IMR-90 (cell line): Measurements from ENCODE around the gene SYTL3. TPM values are rescaled to one million over a fixed set of nuclear protein-coding genes. Genes with fewer than 3 reads are reported as not detected.

Source experiments
- ATAC-seq: fragments of 200-7000 bp; cut with Tn5 transposase; 2 replicates; pipeline ENCODE4 v1.9.1; 2020; ENCODE audit warnings: low read depth, mild to moderate bottlenecking, moderate library complexity
- BruUV-seq: library from RNA; stranded (reverse); fragments of 400-500 nt; replicated peaks from 2 replicates; lab custom pipeline; 2021; lab: Mats Ljungman, UMichigan
- CTCF ChIA-PET: fragments of 300-600 bp; formaldehyde crosslinking; extraction: SDS; loops from one replicate; lab custom pipeline; 2021; ENCODE audit warnings: antibody characterized with exemption; lab: Yijun Ruan, JAX
- POLR2A ChIA-PET: fragments of 300-600 bp; sonication (Branson Sonifier 250); formaldehyde crosslinking; loops from one replicate; lab custom pipeline; 2022; ENCODE audit warnings: antibody characterized with exemption; ENCODE audit not compliant: unreplicated experiment; lab: Charles Lee
- DNase-seq: peaks from one replicate; pipeline ENCODE4 v3.0.0; 2013
- H2AFZ ChIP-seq: replicated peaks from 2 replicates; pipeline ENCODE3; 2013; ENCODE audit warnings: low read length, mild to moderate bottlenecking; ENCODE audit not compliant: poor library complexity
- H2AK5ac ChIP-seq: 2 replicates; pipeline ENCODE4 v1.6.1; 2013; ENCODE audit warnings: low read depth, low read length, inconsistent platforms
- H2AK9ac ChIP-seq: replicated peaks from 2 replicates; pipeline ENCODE3; 2013; ENCODE audit warnings: mild to moderate bottlenecking, low read depth, low read length, moderate library complexity; ENCODE audit not compliant: poor library complexity
- H2BK120ac ChIP-seq: 2 replicates; pipeline ENCODE4 v1.6.1; 2013; ENCODE audit warnings: low read depth, low read length, inconsistent platforms
- H2BK15ac ChIP-seq: 3 replicates; pipeline ENCODE4 v1.6.1; 2013; ENCODE audit warnings: low read depth, low read length, inconsistent platforms
- H2BK20ac ChIP-seq: 2 replicates; pipeline ENCODE4 v1.6.1; 2013; ENCODE audit warnings: low read depth, mild to moderate bottlenecking, inconsistent platforms, low read length, moderate library complexity
- H2BK5ac ChIP-seq: 2 replicates; pipeline ENCODE4 v1.6.1; 2013; ENCODE audit warnings: mild to moderate bottlenecking, low read depth, low read length, inconsistent platforms; ENCODE audit not compliant: poor library complexity, severe bottlenecking
- H3K14ac ChIP-seq: replicated peaks from 2 replicates; pipeline ENCODE4 v1.6.1; 2013; ENCODE audit warnings: low read depth, low read length, inconsistent platforms
- H3K18ac ChIP-seq: 2 replicates; pipeline ENCODE4 v1.6.1; 2013; ENCODE audit warnings: low read depth, low read length, control low read depth
- H3K23ac ChIP-seq: 2 replicates; pipeline ENCODE4 v1.6.1; 2013; ENCODE audit warnings: low read depth, low read length, inconsistent platforms
- H3K27ac ChIP-seq: 2 replicates; pipeline ENCODE4 v1.5.1; 2013; ENCODE audit warnings: mild to moderate bottlenecking, control low read depth, low read length; ENCODE audit not compliant: insufficient read depth
- H3K27me3 ChIP-seq: 2 replicates; pipeline ENCODE4 v1.6.1; 2013; ENCODE audit warnings: low read length; ENCODE audit not compliant: control insufficient read depth, insufficient read depth
- H3K36me3 ChIP-seq: 2 replicates; pipeline ENCODE4 v1.6.1; 2013; ENCODE audit warnings: low read length, mixed read lengths; ENCODE audit not compliant: control insufficient read depth, insufficient read depth
- H3K4ac ChIP-seq: 2 replicates; pipeline ENCODE4 v1.6.1; 2013; ENCODE audit warnings: low read depth, low read length, inconsistent platforms
- H3K4me1 ChIP-seq: 2 replicates; pipeline ENCODE4 v1.6.1; 2013; ENCODE audit warnings: low read length, mixed read lengths; ENCODE audit not compliant: control insufficient read depth, insufficient read depth
- H3K4me2 ChIP-seq: 2 replicates; pipeline ENCODE4 v1.6.1; 2013; ENCODE audit warnings: low read depth, mild to moderate bottlenecking, control low read depth, low read length, moderate library complexity
- H3K4me3 ChIP-seq: 2 replicates; pipeline ENCODE4 v1.5.1; 2013; ENCODE audit warnings: low read depth, mild to moderate bottlenecking, control low read depth, low read length, moderate library complexity; ENCODE audit not compliant: insufficient read depth
- H3K56ac ChIP-seq: 2 replicates; pipeline ENCODE4 v1.6.1; 2013; ENCODE audit warnings: low read length, inconsistent platforms; ENCODE audit not compliant: insufficient read depth; ENCODE audit errors: extremely low read depth
- H3K79me1 ChIP-seq, 2 experiments: 2 replicates each; pipeline ENCODE4 v1.6.1; 2013; ENCODE audit warnings: low read length in 2 of 2, inconsistent platforms in 1 of 2, low read depth in 1 of 2
- H3K9ac ChIP-seq: 2 replicates; pipeline ENCODE4 v1.6.1; 2013; ENCODE audit warnings: low read depth, low read length, control low read depth
- H3K9me1 ChIP-seq: 2 replicates; pipeline ENCODE4 v1.6.1; 2013; ENCODE audit warnings: low read length, inconsistent platforms; ENCODE audit not compliant: insufficient read depth
- H3K9me3 ChIP-seq: 2 replicates; pipeline ENCODE4 v1.6.1; 2013; ENCODE audit warnings: low read length; ENCODE audit not compliant: control insufficient read depth, insufficient read depth
- H4K20me1 ChIP-seq: 2 replicates; pipeline ENCODE4 v1.6.1; 2013; ENCODE audit warnings: low read length, inconsistent platforms; ENCODE audit not compliant: insufficient read depth
- H4K5ac ChIP-seq: 2 replicates; pipeline ENCODE4 v1.6.1; 2013; ENCODE audit warnings: mild to moderate bottlenecking, low read depth, low read length, control low read depth
- H4K8ac ChIP-seq, 2 experiments: 2 replicates each; pipeline ENCODE4 v1.6.1; 2013; ENCODE audit warnings: low read depth in 2 of 2, low read length in 2 of 2, control low read depth in 1 of 2, inconsistent platforms in 1 of 2
- H4K91ac ChIP-seq: 2 replicates; pipeline ENCODE4 v1.6.1; 2013; ENCODE audit warnings: low read depth, low read length, inconsistent platforms; ENCODE audit not compliant: insufficient read depth
- BHLHE40 ChIP-seq: fragments of 150-350 bp; IDR thresholded peaks from 2 replicates; pipeline ENCODE4 v1.6.1; 2016; ENCODE audit warnings: mild to moderate bottlenecking, low read depth, low read length
- WGBS, 2 experiments: methylation state at CpG; one replicate each; pipeline versions ENCODE4 v1.1.5 to v1.1.7; 2013; ENCODE audit warnings: missing lambda C conversion rate in 2 of 2; ENCODE audit not compliant: insufficient read length in 1 of 2; ENCODE audit errors: extremely low coverage in 2 of 2; 5-methylcytosine and 5-hydroxymethylcytosine counted together
- dilution Hi-C: fragments of 300-500 bp; cut with HindIII; formaldehyde crosslinking; loops from one replicate; pipeline ENCODE4 v1.14.3; 2018; ENCODE audit warnings: low sequenced_read_pairs; ENCODE audit not compliant: unreplicated experiment
- in situ Hi-C: fragments of 300-500 bp; cut with MboI; formaldehyde crosslinking; loops from 3 replicates; pipeline ENCODE4 v1.14.3; 2019; ENCODE audit warnings: low sequenced_read_pairs, inconsistent platforms, mixed read lengths
- intact Hi-C: fragments of 100-400 bp; cut with micrococcal nuclease; formaldehyde crosslinking; loops from 2 replicates; pipeline ENCODE4 v1.10.0; 2022
- polyA plus RNA-seq, 3 experiments: library from polyadenylated mRNA; depleted of rRNA; stranded (reverse); fragments of >200 nt; gene quantifications; 2 replicates each; pipeline ENCODE4 v1.2.3, GENCODE V29; 2012; ENCODE audit warnings: low replicate concordance in 1 of 3
- total RNA-seq: library from RNA; depleted of rRNA; stranded (reverse); fragments of >200 nt; gene quantifications from 2 replicates; pipeline ENCODE4 v1.2.3, GENCODE V29; 2012

Gene SYTL3
- total and polyA plus RNA-seq, 2 of the 4 experiments (the other 2 are of a cell fraction) = 2.9 to 4.3 TPM

- Histone ChIP-seq H3K4ac (no peak overlapping the region), H3K27me3 (no peaks in the 10 kb centered on the region), H4K8ac (no peak overlapping the region), H3K9me3 (no peaks in the 10 kb centered on the region), H3K36me3 (no peaks in the 10 kb centered on the region), H3K56ac (no peak overlapping the region), H3K9me1 (no peaks in the 10 kb centered on the region), H3K4me3 (no peak overlapping the region), H3K18ac (no peak overlapping the region), H2BK20ac (no peak overlapping the region), H2AK9ac (no peak overlapping the region), H3K4me2 (no peak overlapping the region), H2AFZ (no peak overlapping the region), H3K9ac (no peak overlapping the region), H3K79me1 (no peaks in the 10 kb centered on the region), H3K23ac (no peak overlapping the region), H4K20me1 (no peaks in the 10 kb centered on the region), H3K27ac (no peak overlapping the region), H4K91ac (no peak overlapping the region), H2BK5ac (no peak overlapping the region), H2BK15ac (no peak overlapping the region; the same call in 2 of the 3 replicates), H2AK5ac (no peak overlapping the region), H2BK120ac (no peak overlapping the region), H4K5ac (no peak overlapping the region), H3K4me1 (peaks cover 2% of the 10 kb centered on the region; the same call in 1 of the 2 replicates), H3K14ac (no peak overlapping the region)
- dilution Hi-C loops (no loop called here), in situ Hi-C loops (no loop called here), intact Hi-C loops (no loop called here)
- BruUV-seq = no TSS peak
- no peak for ATAC-seq
- TF ChIP-seq BHLHE40 = no peak
- no peak for DNase-seq
- WGBS, 2 experiments = 96% methylated on average over 4 of the region's 5 CpGs; no CpG with 5 or more reads in 1 of the 2 experiments
- ChIA-PET POLR2A (no interaction called here), CTCF (no interaction called here)
Observed at GRCh38 chr6:158684311-158684710, 34.5 kb downstream of the SYTL3 start.
